Esophagus squamous epithelium (tissue), 5 donors: ENCODE data around the gene FGF12. TPM values are rescaled to one million over a fixed set of nuclear protein-coding genes. Genes with fewer than 3 reads are reported as not detected.

Experiments used
- DNase-seq: peaks from one replicate; lab custom pipeline; 2025; lab: John Stamatoyannopoulos, UW
- H3K27ac ChIP-seq, 4 donors: fragments of 200-600 bp; sonication (generic); one replicate each; pipeline ENCODE4 v1.5.1; 2016 to 2019; ENCODE audit warnings: mild to moderate bottlenecking in 1 of 4
- H3K27me3 ChIP-seq, 4 donors: fragments of 200-600 bp; sonication (generic); 1 replicate in 3 of 4; 2 replicates in 1 of 4; pipeline versions ENCODE4 v1.5.1 to v1.6.0; 2017 to 2021; ENCODE audit warnings: antibody characterized with exemption in 1 of 4
- H3K36me3 ChIP-seq, 3 donors: fragments of 200-600 bp; sonication (generic); one replicate each; pipeline ENCODE4 v1.5.1; 2016 to 2019
- H3K4me1 ChIP-seq, 3 donors: fragments of 200-600 bp; sonication (generic); one replicate each; pipeline ENCODE4 v1.5.1; 2017 to 2019
- H3K4me3 ChIP-seq, 4 donors: fragments of 200-600 bp; sonication (generic); 1 replicate in 3 of 4; 2 replicates in 1 of 4; pipeline ENCODE4 v1.5.1; 2016 to 2019; ENCODE audit warnings: mild to moderate bottlenecking in 2 of 4, moderate library complexity in 1 of 4
- H3K9me3 ChIP-seq, 3 donors: fragments of 200-600 bp; sonication (generic); one replicate each; pipeline ENCODE4 v1.5.1; 2016 to 2019
- POLR2A ChIP-seq, 4 donors: fragments of 450-650 bp; IDR thresholded peaks; one replicate each; pipeline ENCODE4 v1.6.1; 2017; ENCODE audit warnings: antibody characterized with exemption in 4 of 4, mild to moderate bottlenecking in 4 of 4, moderate library complexity in 3 of 4
- WGBS, 2 donors: methylation state at CpG; one replicate each; pipeline ENCODE4 v1.1.5; 2018; 5-methylcytosine and 5-hydroxymethylcytosine counted together
- intact Hi-C: fragments of 100-400 bp; cut with DNase I; formaldehyde crosslinking; loops from one replicate; pipeline ENCODE4 v1.15.0; 2022
- total RNA-seq, 4 donors: library from RNA; depleted of rRNA; stranded (reverse); fragments of >200 nt; gene quantifications; one replicate each; pipeline ENCODE4 v1.1.0, GENCODE V29; 2016
- TF ChIP-seq, protein P1 (sequence below), 6 experiments: fragments of 450-650 bp in 4 of 6; fragments of 200-600 bp in 2 of 6; sonication (generic) in 2 of 6; IDR thresholded peaks; one replicate each; pipeline ENCODE4 v1.5.1; 2016 to 2019; ENCODE audit warnings: antibody characterized with exemption in 6 of 6, mild to moderate bottlenecking in 4 of 6, moderate library complexity in 4 of 6
- donor health status: DM: yes; HTN: yes; CAD: no.

The FGF12 gene
- total RNA-seq, 4 donors from 2014 or later, result 0.18 to 1.6 (median 0.86) TPM

DNA sequence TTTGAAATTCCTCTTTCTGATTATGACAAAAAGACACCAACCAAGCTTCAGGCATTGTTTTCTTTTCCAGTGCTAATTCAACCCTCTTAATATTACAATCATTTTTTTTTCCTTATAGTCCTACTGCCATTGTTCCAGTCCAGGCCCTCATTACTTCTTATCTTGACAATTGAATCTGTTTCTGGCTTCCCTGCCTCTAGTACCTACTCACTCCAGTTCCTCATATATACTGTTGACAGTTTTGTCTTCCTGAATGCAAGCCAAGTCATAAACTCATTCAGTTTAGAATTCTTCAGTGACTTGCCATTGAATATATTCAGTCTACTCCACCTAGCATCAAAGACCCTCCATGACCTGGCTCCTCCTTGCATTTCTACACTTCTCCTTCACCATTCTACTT lies 507.4 kb downstream of the FGF12 start:
- H3K36me3 ChIP-seq, result no peaks in the 10 kb centered on the region
- no peaks in the 10 kb centered on the region for H3K4me1 ChIP-seq
- TF ChIP-seq, protein P1, sequence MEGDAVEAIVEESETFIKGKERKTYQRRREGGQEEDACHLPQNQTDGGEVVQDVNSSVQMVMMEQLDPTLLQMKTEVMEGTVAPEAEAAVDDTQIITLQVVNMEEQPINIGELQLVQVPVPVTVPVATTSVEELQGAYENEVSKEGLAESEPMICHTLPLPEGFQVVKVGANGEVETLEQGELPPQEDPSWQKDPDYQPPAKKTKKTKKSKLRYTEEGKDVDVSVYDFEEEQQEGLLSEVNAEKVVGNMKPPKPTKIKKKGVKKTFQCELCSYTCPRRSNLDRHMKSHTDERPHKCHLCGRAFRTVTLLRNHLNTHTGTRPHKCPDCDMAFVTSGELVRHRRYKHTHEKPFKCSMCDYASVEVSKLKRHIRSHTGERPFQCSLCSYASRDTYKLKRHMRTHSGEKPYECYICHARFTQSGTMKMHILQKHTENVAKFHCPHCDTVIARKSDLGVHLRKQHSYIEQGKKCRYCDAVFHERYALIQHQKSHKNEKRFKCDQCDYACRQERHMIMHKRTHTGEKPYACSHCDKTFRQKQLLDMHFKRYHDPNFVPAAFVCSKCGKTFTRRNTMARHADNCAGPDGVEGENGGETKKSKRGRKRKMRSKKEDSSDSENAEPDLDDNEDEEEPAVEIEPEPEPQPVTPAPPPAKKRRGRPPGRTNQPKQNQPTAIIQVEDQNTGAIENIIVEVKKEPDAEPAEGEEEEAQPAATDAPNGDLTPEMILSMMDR (IDR thresholded peaks at IDR 0.05), result no peak
- no peak for TF ChIP-seq POLR2A (IDR thresholded peaks at IDR 0.05)
- no peaks in the 10 kb centered on the region for H3K9me3 ChIP-seq
- intact Hi-C loops, result no loop called here
- no peak for DNase-seq
- no peak overlapping the region for H3K27ac ChIP-seq
- H3K27me3 ChIP-seq, result no peaks in the 10 kb centered on the region
- no peak overlapping the region for H3K4me3 ChIP-seq

DNA sequence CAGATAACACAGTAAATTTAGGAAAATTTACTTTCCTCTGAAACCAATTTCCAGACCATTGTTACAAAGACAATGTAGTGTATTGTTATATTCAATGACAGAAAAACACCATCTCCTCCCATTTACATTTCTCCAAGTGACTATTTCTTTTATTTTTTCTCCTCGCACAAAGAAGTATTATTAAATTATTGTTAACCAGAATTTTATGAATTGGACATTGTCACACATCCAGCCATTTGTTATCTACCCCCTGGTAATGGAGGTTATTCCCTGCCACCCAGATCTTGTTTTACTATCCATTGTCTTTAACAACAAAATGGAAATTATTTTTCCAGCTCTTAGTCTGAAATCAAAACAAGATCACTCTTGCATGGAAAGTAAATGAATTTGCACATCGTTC lies 511.3 kb downstream of the FGF12 start:
- no peak overlapping the region for H3K27ac ChIP-seq
- TF ChIP-seq POLR2A (IDR thresholded peaks at IDR 0.05), result no peak
- TF ChIP-seq, protein P1 (IDR thresholded peaks at IDR 0.05), result no peak
- no peak for DNase-seq
- no peak overlapping the region for H3K4me3 ChIP-seq
- H3K27me3 ChIP-seq, result no peaks in the 10 kb centered on the region
- 79 to 87% methylated on average over 2 of the region's 2 CpGs for WGBS, 2 donors
- intact Hi-C loops, result no loop called here
- H3K4me1 ChIP-seq, result no peaks in the 10 kb centered on the region
- H3K36me3 ChIP-seq, result no peaks in the 10 kb centered on the region
- H3K9me3 ChIP-seq, result no peaks in the 10 kb centered on the region

DNA sequence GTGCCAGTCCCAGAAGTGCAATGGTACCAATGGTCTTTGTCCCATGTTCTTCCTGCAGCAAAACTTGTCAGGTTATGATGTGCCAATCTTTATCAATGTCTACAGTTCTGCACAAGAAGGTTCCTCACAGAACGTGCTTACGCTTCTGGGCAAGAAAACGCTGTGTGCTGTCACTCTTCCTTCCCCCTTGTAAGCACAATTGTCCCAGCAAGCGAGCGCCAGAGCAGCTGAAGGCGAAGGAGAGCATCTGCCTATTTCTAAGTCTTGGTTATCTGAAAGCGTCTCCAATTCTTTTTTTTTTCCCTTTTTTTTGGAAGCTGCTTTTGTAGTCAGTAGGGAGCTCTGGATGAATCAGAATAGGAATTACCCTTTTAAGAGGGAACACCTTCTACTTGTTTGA lies 514.4 kb downstream of the FGF12 start:
- TF ChIP-seq, protein P1 (IDR thresholded peaks at IDR 0.05), result no peak
- TF ChIP-seq POLR2A (IDR thresholded peaks at IDR 0.05), result no peak
- H3K27me3 ChIP-seq, result no peaks in the 10 kb centered on the region
- intact Hi-C loops, result no loop called here
- H3K27ac ChIP-seq, result no peak overlapping the region
- no peaks in the 10 kb centered on the region for H3K4me1 ChIP-seq
- H3K4me3 ChIP-seq, result no peak overlapping the region
- 78 to 92% methylated on average over 7 of the region's 7 CpGs for WGBS, 2 donors
- no peaks in the 10 kb centered on the region for H3K9me3 ChIP-seq
- no peak for DNase-seq
- H3K36me3 ChIP-seq, result no peaks in the 10 kb centered on the region

DNA sequence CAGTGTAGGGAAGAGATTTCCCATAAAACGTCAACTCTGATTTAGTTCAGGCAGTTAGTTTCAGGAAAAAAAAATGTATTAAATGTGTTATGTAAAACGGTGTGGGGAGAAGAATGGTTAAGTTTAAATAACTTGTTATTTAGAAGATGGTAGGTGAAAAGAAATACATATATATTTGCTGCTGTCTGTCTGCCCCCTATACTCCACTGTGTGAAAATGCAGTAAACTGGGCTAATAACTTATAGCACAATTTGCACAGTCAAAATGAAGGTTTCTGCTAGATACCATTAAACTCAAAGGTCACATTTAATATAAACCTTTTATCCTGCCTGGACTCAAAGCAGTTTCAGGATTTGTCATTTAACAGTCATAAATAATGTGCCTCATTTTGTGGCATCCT lies 515.0 kb downstream of the FGF12 start:
- TF ChIP-seq, protein P1 (IDR thresholded peaks at IDR 0.05), result no peak
- TF ChIP-seq POLR2A (IDR thresholded peaks at IDR 0.05), result no peak
- Histone ChIP-seq H3K36me3 (no peaks in the 10 kb centered on the region), H3K4me3 (no peak overlapping the region), H3K27ac (no peak overlapping the region), H3K27me3 (no peaks in the 10 kb centered on the region), H3K9me3 (no peaks in the 10 kb centered on the region), H3K4me1 (no peaks in the 10 kb centered on the region)
- intact Hi-C loops, result no loop called here
- WGBS, 2 donors, result 62 to 65% methylated on average over 2 of the region's 2 CpGs
- no peak for DNase-seq

DNA sequence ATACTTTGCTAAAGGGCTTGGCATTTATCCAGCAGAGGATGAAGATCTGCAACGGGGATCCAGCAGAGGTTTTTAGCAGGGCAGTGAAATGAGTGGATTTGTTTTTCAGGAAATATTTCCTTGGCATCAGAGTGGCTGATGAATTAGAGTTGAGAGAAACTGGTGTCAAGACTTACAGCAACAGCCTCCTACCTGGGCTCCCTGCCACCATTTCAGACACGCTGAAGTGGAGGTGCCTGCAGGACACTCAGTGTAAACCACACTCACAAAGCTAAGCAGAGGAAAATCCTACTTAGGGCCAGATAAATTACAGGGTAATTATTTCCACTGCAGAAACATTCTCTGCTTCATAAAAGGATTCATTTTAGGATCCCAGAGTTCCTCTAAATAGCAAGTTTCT lies 519.7 kb downstream of the FGF12 start:
- DNase-seq, result no peak

More for the DNA sequence above, 519.7 kb downstream of the FGF12 start:
- no peaks in the 10 kb centered on the region for H3K9me3 ChIP-seq
- H3K4me1 ChIP-seq, result no peaks in the 10 kb centered on the region
- 6 to 18% methylated on average over 2 of the region's 2 CpGs for WGBS, 2 donors
- H3K27ac ChIP-seq, result no peak overlapping the region
- H3K36me3 ChIP-seq, result no peaks in the 10 kb centered on the region
- no peaks in the 10 kb centered on the region for H3K27me3 ChIP-seq
- intact Hi-C loops, result no loop called here
- H3K4me3 ChIP-seq, result no peak overlapping the region
- no peak for TF ChIP-seq POLR2A (IDR thresholded peaks at IDR 0.05)
- TF ChIP-seq, protein P1 (IDR thresholded peaks at IDR 0.05), result no peak
